PC-9 (cell line): ENCODE measurements around the gene OR2V2. TPM values are rescaled to one million over a fixed set of nuclear protein-coding genes. Genes with fewer than 3 reads are reported as not detected.

ENCODE experiments used
- BruUV-seq: library from RNA; stranded (reverse); fragments of 400-500 nt; replicated peaks from 2 replicates; lab custom pipeline; 2021; lab: Mats Ljungman, UMichigan
- CTCF ChIA-PET: fragments of 300-600 bp; sonication (Branson Sonifier 250); formaldehyde crosslinking; loops from one replicate; lab custom pipeline; 2022; ENCODE audit warnings: antibody characterized with exemption; lab: Charles Lee
- POLR2A ChIA-PET: fragments of 300-600 bp; sonication (Branson Sonifier 250); formaldehyde crosslinking; loops from one replicate; lab custom pipeline; 2022; ENCODE audit warnings: antibody characterized with exemption; ENCODE audit not compliant: unreplicated experiment; lab: Charles Lee
- DNase-seq, 2 experiments: peaks; one replicate each; pipeline versions ENCODE4 v3.0.0 to v3.0.0-alpha.2; 2015 to 2022; ENCODE audit warnings: mixed read lengths in 1 of 2
- H2AFZ ChIP-seq: fragments of 200-600 bp; sonication (generic); 2 replicates; pipeline ENCODE4 v1.8.1; 2017; ENCODE audit warnings: antibody characterized with exemption
- H3F3A ChIP-seq: fragments of 200-600 bp; sonication (generic); 2 replicates; pipeline ENCODE4 v1.8.1; 2017; ENCODE audit warnings: antibody characterized with exemption, mild to moderate bottlenecking, low read depth; ENCODE audit not compliant: insufficient read depth
- H3K27ac ChIP-seq: fragments of 200-600 bp; sonication (generic); 2 replicates; pipeline ENCODE4 v1.6.1; 2016; ENCODE audit warnings: mixed run types
- H3K27me3 ChIP-seq: fragments of 200-600 bp; sonication (generic); 2 replicates; pipeline ENCODE4 v1.6.1; 2016; ENCODE audit warnings: low read depth, mixed run types; ENCODE audit not compliant: insufficient read depth
- H3K36me3 ChIP-seq: fragments of 200-600 bp; sonication (generic); 2 replicates; pipeline ENCODE4 v1.6.1; 2016; ENCODE audit warnings: low read depth, mixed run types
- H3K4me1 ChIP-seq: fragments of 200-600 bp; sonication (generic); replicated peaks from 2 replicates; pipeline ENCODE4 v1.6.1; 2016; ENCODE audit warnings: mixed run types; ENCODE audit not compliant: insufficient read depth
- H3K4me2 ChIP-seq: fragments of 200-600 bp; sonication (generic); 2 replicates; pipeline ENCODE4 v1.6.1; 2017; ENCODE audit warnings: mixed run types
- H3K4me3 ChIP-seq: fragments of 200-600 bp; sonication (generic); 2 replicates; pipeline ENCODE4 v1.6.1; 2016; ENCODE audit warnings: mixed run types
- H3K79me2 ChIP-seq: fragments of 200-600 bp; sonication (generic); 2 replicates; pipeline ENCODE4 v1.6.1; 2017; ENCODE audit warnings: low read depth, mixed run types
- H3K9me2 ChIP-seq: fragments of 200-600 bp; sonication (generic); 2 replicates; pipeline ENCODE4 v1.8.1; 2017; ENCODE audit warnings: mild to moderate bottlenecking; ENCODE audit not compliant: insufficient read depth
- H3K9me3 ChIP-seq: fragments of 200-600 bp; sonication (generic); 2 replicates; pipeline ENCODE4 v1.8.1; 2016; ENCODE audit warnings: low read depth; ENCODE audit not compliant: insufficient read depth
- H4K20me1 ChIP-seq: fragments of 200-600 bp; sonication (generic); 2 replicates; pipeline ENCODE4 v1.8.1; 2017; ENCODE audit not compliant: insufficient read depth
- EZH2 ChIP-seq: fragments of 200-600 bp; sonication (generic); IDR thresholded peaks from 2 replicates; pipeline ENCODE4 v1.8.0; 2017; ENCODE audit warnings: antibody characterized with exemption, low read depth
- intact Hi-C: fragments of 100-400 bp; cut with micrococcal nuclease; formaldehyde crosslinking; loops from one replicate; pipeline ENCODE4 v1.10.0; 2022; ENCODE audit not compliant: unreplicated experiment
- total RNA-seq: library from RNA; stranded (reverse); gene quantifications from 2 replicates; pipeline ENCODE4 v1.2.3, GENCODE V29; 2021
- TF ChIP-seq, protein P1 (sequence below): fragments of 200-600 bp; sonication (generic); conservative IDR thresholded peaks from 2 replicates; pipeline ENCODE4 v1.6.1; 2017; ENCODE audit warnings: mixed run types, antibody characterized with exemption, mild to moderate bottlenecking, moderate library complexity

Gene OR2V2
- total RNA-seq, 1 experiment from 2014 or later, result not detected

DNA sequence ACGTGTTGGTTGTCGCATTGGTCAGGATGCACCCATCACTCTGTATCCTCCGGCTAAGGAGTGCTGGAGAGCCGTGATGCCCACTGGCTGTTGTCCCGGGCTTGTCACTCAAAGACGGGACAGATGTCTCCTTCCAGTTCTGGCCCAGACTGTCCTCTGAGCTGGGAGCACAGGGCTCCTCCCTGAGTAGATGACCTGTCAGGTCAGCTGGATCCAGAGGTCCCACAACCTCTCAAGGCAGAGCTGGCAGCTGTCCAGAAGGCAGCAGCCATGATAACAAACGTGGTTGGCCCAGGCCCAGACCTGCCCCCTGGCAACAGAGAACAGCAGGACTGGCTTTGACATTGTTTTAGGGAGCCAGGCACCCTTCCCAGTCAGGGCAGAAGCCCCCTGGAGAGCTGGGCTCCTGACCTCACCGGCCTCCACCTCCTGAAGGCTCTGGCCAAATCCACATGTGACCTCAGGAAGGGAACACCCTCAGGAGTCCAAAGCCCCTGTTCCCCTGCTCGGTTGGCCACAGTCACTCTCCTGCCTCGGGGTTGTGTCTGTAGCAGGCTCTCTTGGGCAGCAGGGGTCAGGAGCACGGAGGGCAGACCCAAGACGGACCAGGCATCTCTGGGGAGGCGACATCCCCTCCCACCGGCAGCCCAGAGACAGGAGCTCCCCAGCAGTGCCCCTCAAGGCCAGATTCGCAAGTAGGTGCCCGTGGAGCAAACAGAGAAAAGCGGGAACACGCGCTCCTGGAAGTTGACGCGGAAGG lies 47.3 kb downstream of the OR2V2 start:
- POLR2A ChIA-PET, result no interaction called here
- no peak overlapping the region for H2AFZ ChIP-seq
- H3F3A ChIP-seq, result peaks cover 7% of the 10 kb centered on the region; the same call in 1 of the 2 replicates
- CTCF ChIA-PET, result no interaction called here
- no peaks in the 10 kb centered on the region for H3K79me2 ChIP-seq
- H3K9me3 ChIP-seq, result no peaks in the 10 kb centered on the region
- H3K4me1 ChIP-seq, result peaks cover 9% of the 10 kb centered on the region; the same call in 1 of the 2 replicates
- no peak overlapping the region for H3K27ac ChIP-seq
- no peaks in the 10 kb centered on the region for H4K20me1 ChIP-seq
- no peak overlapping the region for H3K4me3 ChIP-seq
- H3K36me3 ChIP-seq, result no peaks in the 10 kb centered on the region
- DNase-seq, result no peak
- TF ChIP-seq EZH2, result no peak
- TF ChIP-seq, protein P1, sequence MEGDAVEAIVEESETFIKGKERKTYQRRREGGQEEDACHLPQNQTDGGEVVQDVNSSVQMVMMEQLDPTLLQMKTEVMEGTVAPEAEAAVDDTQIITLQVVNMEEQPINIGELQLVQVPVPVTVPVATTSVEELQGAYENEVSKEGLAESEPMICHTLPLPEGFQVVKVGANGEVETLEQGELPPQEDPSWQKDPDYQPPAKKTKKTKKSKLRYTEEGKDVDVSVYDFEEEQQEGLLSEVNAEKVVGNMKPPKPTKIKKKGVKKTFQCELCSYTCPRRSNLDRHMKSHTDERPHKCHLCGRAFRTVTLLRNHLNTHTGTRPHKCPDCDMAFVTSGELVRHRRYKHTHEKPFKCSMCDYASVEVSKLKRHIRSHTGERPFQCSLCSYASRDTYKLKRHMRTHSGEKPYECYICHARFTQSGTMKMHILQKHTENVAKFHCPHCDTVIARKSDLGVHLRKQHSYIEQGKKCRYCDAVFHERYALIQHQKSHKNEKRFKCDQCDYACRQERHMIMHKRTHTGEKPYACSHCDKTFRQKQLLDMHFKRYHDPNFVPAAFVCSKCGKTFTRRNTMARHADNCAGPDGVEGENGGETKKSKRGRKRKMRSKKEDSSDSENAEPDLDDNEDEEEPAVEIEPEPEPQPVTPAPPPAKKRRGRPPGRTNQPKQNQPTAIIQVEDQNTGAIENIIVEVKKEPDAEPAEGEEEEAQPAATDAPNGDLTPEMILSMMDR, result no peak
- no peaks in the 10 kb centered on the region for H3K9me2 ChIP-seq
- BruUV-seq, result no TSS peak
- no peak overlapping the region for H3K4me2 ChIP-seq
- intact Hi-C loops, result no loop called here
- H3K27me3 ChIP-seq, result no peaks in the 10 kb centered on the region

DNA sequence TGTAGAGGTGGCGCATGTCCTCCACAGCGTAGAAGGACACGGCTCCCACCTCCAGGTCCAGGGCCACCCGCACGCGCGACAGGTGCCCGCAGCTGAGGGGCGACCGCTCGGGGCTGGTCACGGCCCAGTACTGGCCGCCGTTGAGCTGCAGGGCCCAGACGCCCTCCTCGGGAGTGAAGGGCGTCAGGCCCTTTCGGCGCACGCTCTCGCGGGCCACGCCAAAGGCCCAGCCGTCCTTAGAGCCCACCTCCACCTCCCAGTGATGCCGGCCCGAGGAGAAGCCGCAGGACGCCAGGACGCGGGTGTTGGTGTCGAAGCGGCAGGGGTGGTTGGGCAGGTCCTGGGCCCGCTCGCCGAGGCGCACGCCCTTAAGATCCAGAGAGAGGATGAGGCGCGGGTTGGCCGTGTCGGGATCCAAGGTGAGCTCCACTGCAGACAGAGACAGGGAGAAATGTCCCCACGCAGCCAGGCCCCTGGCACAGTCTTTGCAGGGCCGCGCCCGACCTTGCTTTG lies 47.9 kb downstream of the OR2V2 start:
- Histone ChIP-seq H3K9me2 (no peaks in the 10 kb centered on the region), H3K27ac (no peak overlapping the region), H3K27me3 (no peaks in the 10 kb centered on the region), H3K4me1 (peaks cover 9% of the 10 kb centered on the region; the same call in 1 of the 2 replicates), H3K79me2 (no peaks in the 10 kb centered on the region), H3K4me2 (no peak overlapping the region), H4K20me1 (no peaks in the 10 kb centered on the region), H3F3A (peaks cover 7% of the 10 kb centered on the region; the same call in 1 of the 2 replicates), H3K4me3 (no peak overlapping the region), H3K9me3 (no peaks in the 10 kb centered on the region), H3K36me3 (no peaks in the 10 kb centered on the region), H2AFZ (no peak overlapping the region)
- intact Hi-C loops, result no loop called here
- TF ChIP-seq EZH2, result no peak
- TF ChIP-seq, protein P1, result no peak
- DNase-seq, result no peak
- POLR2A ChIA-PET, result no interaction called here
- BruUV-seq, result no TSS peak
- CTCF ChIA-PET, result no interaction called here

DNA sequence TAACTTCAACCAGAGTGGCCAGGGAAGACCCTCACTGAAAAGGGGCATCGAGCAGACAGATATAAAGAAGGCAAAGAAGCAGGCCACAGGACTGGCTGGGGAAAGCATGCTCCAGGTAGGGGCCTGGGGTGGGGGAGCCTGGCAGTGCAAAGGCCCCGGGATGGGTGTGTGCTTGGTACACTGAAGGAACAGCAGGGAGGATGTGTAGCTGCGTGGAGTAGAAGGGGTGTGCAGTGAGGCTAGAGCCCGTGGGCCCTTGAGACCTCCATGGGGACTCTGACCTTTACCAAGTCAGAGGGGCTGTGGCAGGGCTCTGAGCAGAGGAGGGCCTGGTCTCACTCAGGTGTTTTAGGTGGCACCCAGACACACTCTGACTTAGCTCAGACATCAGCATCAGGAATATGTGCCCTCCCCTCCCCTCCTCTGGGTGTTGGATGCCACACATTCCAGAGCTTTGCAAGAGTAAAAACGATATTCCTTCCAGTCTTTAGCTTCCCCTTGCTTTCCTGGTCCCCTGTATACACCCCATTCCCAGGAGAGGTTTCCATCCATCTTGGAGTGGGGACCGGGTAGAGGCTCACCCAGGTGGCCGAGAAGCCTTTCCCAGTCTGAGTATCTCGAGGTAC lies 50.1 kb downstream of the OR2V2 start:
- Histone ChIP-seq H3F3A (peaks cover 7% of the 10 kb centered on the region; the same call in 1 of the 2 replicates), H3K9me2 (no peaks in the 10 kb centered on the region), H3K4me3 (no peak overlapping the region), H4K20me1 (no peaks in the 10 kb centered on the region), H3K9me3 (no peaks in the 10 kb centered on the region), H3K79me2 (no peaks in the 10 kb centered on the region), H3K4me2 (no peak overlapping the region), H3K36me3 (no peaks in the 10 kb centered on the region), H3K4me1 (peaks cover 8% of the 10 kb centered on the region; the same call in 1 of the 2 replicates), H3K27ac (no peak overlapping the region), H3K27me3 (no peaks in the 10 kb centered on the region), H2AFZ (no peak overlapping the region)
- TF ChIP-seq, protein P1, result no peak
- TF ChIP-seq EZH2, result no peak
- no peak for DNase-seq
- CTCF ChIA-PET, result interaction anchor here (0.5 kb wide), 1 partner anchor 38 kb away, joined by 9 read pairs; no protein-coding TSS in a partner anchor
- no TSS peak for BruUV-seq
- POLR2A ChIA-PET, result no interaction called here
- intact Hi-C loops, result no loop called here
